ENCODE measurements around the gene MYO18A.

Gene MYO18A

DNA sequence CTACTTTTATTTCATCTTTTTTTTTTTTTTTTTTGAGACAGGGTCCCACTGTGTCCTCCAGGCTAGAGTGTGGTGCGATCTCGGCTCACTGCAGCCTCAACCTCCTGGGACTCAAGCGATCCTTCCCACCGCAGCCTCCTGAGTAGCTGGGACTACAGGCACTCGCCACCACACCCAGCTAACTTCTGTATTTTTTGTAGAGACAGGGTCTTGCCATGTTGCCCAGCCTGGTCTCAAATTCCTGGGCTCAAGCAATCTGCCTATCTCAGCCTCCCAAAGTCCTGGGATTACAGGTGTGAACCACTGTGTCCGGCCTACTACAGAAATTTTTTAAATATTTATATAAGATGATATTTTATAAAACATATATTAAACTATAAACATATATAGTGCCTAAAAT, 4.8 kb downstream of the MYO18A start:
- no peak overlapping the region for H3K27ac ChIP-seq (ENCODE audit: extremely low read depth, low read depth, low read length)
- TF ChIP-seq, protein P1, sequence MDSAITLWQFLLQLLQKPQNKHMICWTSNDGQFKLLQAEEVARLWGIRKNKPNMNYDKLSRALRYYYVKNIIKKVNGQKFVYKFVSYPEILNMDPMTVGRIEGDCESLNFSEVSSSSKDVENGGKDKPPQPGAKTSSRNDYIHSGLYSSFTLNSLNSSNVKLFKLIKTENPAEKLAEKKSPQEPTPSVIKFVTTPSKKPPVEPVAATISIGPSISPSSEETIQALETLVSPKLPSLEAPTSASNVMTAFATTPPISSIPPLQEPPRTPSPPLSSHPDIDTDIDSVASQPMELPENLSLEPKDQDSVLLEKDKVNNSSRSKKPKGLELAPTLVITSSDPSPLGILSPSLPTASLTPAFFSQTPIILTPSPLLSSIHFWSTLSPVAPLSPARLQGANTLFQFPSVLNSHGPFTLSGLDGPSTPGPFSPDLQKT (IDR thresholded peaks at IDR 0.05; ENCODE audit: borderline replicate concordance, low read depth, low read length): no peak
- TF ChIP-seq ZNF426 (tag by site-specific recombination; IDR thresholded peaks at IDR 0.05) (no peak), ZNF16 (tag by site-specific recombination; IDR thresholded peaks at IDR 0.05; ENCODE audit: low read depth) (no peak), GLI4 (tag by site-specific recombination; IDR thresholded peaks at IDR 0.05) (no peak), SP7 (tag by site-specific recombination; IDR thresholded peaks at IDR 0.05) (no peak), ZNF529 (tag by site-specific recombination; IDR thresholded peaks at IDR 0.05; ENCODE audit: insufficient replicate concordance) (no peak)
- TF ChIP-seq, protein P2, sequence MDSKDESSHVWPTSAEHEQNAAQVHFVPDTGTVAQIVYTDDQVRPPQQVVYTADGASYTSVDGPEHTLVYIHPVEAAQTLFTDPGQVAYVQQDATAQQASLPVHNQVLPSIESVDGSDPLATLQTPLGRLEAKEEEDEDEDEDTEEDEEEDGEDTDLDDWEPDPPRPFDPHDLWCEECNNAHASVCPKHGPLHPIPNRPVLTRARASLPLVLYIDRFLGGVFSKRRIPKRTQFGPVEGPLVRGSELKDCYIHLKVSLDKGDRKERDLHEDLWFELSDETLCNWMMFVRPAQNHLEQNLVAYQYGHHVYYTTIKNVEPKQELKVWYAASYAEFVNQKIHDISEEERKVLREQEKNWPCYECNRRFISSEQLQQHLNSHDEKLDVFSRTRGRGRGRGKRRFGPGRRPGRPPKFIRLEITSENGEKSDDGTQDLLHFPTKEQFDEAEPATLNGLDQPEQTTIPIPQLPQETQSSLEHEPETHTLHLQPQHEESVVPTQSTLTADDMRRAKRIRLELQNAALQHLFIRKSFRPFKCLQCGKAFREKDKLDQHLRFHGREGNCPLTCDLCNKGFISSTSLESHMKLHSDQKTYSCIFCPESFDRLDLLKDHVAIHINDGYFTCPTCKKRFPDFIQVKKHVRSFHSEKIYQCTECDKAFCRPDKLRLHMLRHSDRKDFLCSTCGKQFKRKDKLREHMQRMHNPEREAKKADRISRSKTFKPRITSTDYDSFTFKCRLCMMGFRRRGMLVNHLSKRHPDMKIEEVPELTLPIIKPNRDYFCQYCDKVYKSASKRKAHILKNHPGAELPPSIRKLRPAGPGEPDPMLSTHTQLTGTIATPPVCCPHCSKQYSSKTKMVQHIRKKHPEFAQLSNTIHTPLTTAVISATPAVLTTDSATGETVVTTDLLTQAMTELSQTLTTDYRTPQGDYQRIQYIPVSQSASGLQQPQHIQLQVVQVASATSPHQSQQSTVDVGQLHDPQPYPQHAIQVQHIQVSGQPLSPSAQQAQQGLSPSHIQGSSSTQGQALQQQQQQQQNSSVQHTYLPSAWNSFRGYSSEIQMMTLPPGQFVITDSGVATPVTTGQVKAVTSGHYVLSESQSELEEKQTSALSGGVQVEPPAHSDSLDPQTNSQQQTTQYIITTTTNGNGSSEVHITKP (tag by site-specific recombination; IDR thresholded peaks at IDR 0.05): no peak
- ChIA-PET CTCF (interaction anchor here (0.8 to 9.3 kb wide), 7 partner anchors 11 to 121 kb away, joined by 3 to 175 read pairs (median 12); no protein-coding TSS in a partner anchor), POLR2A (interaction anchor here (0.6 to 1.1 kb wide), 3 partner anchors 27 to 352 kb away, joined by 3 to 7 read pairs (median 5); no protein-coding TSS in a partner anchor)
- no peak overlapping the region for H3K4me3 ChIP-seq (ENCODE audit: low read depth, low read length)
- no peaks in the 10 kb centered on the region for H3K4me1 ChIP-seq (ENCODE audit: control insufficient read depth, insufficient read depth, low read length)
- H3K9me3 ChIP-seq (ENCODE audit: control insufficient read depth, insufficient read depth, low read depth, low read length): no peaks in the 10 kb centered on the region
- H3K36me3 ChIP-seq (ENCODE audit: control insufficient read depth in 2 of 2, insufficient read depth in 1 of 2, low read length in 2 of 2): no peaks in the 10 kb centered on the region; a peak in 1 of 3 replicates

DNA sequence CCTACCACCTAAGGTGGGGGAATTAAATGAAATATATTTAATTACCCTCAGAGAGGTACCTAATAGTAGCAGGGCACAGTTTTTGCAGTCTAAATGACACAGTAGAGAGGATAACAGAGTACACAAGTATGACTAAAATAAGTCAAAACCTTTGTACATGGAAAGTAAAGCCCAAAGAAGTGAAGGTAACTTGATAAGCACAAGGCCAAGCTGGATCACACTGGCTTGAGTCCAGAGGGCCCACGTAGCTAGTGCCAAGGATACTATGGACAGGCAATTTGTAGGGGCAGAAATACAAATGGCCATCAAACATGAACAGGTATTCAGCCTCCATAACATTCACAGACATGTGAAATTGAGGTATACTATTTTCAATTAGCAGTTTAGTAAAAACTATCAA, 7.6 kb downstream of the MYO18A start:
- Histone ChIP-seq H3K27ac (ENCODE audit: extremely low read depth, low read depth, low read length) (no peak overlapping the region), H3K36me3 (ENCODE audit: control insufficient read depth in 2 of 2, insufficient read depth in 1 of 2, low read length in 2 of 2) (no peaks in the 10 kb centered on the region; a peak in 1 of 3 replicates), H3K4me1 (ENCODE audit: control insufficient read depth, insufficient read depth, low read length) (no peaks in the 10 kb centered on the region), H3K4me3 (ENCODE audit: low read depth, low read length) (no peak overlapping the region), H3K9me3 (ENCODE audit: control insufficient read depth, insufficient read depth, low read depth, low read length) (no peaks in the 10 kb centered on the region)
- CTCF ChIA-PET: interaction anchor here (0.6 to 1.5 kb wide), 4 partner anchors 24 to 130 kb away, joined by 3 to 7 read pairs (median 4); no protein-coding TSS in a partner anchor
- TF ChIP-seq WT1 (tag by site-specific recombination; IDR thresholded peaks at IDR 0.05) (no peak), SETDB1 (IDR thresholded peaks at IDR 0.05; ENCODE audit: insufficient read length, low read length) (no peak), ZNF426 (tag by site-specific recombination; IDR thresholded peaks at IDR 0.05) (no peak), SCRT1 (tag by site-specific recombination; IDR thresholded peaks at IDR 0.05; ENCODE audit: borderline replicate concordance) (no peak), ZNF202 (tag by site-specific recombination; IDR thresholded peaks at IDR 0.05; ENCODE audit: borderline replicate concordance) (no peak)
- POLR2A ChIA-PET: interaction anchor here (0.7 kb wide), 1 partner anchor 22 kb away, joined by 4 read pairs; no protein-coding TSS in a partner anchor

DNA sequence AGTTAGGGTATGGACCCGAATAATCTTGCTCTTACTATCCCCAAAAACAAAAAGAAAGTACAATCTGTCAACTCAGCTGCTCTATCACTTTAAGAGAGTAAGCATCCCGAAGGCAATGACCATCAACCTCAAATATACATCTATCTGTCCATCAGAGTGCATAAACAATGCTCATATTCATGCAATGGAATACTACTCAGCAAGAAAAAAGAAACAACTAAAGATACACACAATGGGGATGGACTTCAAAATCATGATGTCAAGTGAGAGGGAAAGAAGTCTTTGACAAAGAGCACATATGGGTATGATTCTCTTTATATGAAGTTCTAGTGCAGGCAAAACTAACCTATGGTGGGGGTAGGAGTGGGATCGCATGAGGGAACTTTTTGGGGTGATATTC, 9.5 kb downstream of the MYO18A start:
- Histone ChIP-seq H3K36me3 (ENCODE audit: control insufficient read depth in 2 of 2, insufficient read depth in 1 of 2, low read length in 2 of 2) (peaks cover 0 to 14% of the 10 kb centered on the region in 2 experiments; a peak in 2 of 3 replicates), H3K9me3 (ENCODE audit: control insufficient read depth, insufficient read depth, low read depth, low read length) (no peaks in the 10 kb centered on the region), H3K4me3 (ENCODE audit: low read depth, low read length) (no peak overlapping the region), H3K4me1 (ENCODE audit: control insufficient read depth, insufficient read depth, low read length) (no peaks in the 10 kb centered on the region), H3K27ac (ENCODE audit: extremely low read depth, low read depth, low read length) (no peak overlapping the region)
- TF ChIP-seq ZNF138 (tag by site-specific recombination; IDR thresholded peaks at IDR 0.05; ENCODE audit: borderline replicate concordance): no peak
- TF ChIP-seq KLF7 (tag by site-specific recombination; IDR thresholded peaks at IDR 0.05; ENCODE audit: borderline replicate concordance): no peak
- TF ChIP-seq HOXC10 (CRISPR knock-in tag; IDR thresholded peaks at IDR 0.05): no peak
- peak; percentile 89 for TF ChIP-seq ZNF146 (tag by site-specific recombination; IDR thresholded peaks at IDR 0.05)
- no peak for TF ChIP-seq ZFP41 (tag by site-specific recombination; IDR thresholded peaks at IDR 0.05; ENCODE audit: borderline replicate concordance)
- POLR2A ChIA-PET: no interaction called here
- CTCF ChIA-PET: no interaction called here

Data from HEK293 (cell line).